ENCODE data around the gene DDI2. TPM values are rescaled to one million over a fixed set of nuclear protein-coding genes. Genes with fewer than 3 reads are reported as not detected.

The DDI2 gene
- total and polyA plus RNA-seq, 2 experiments from 2014 or later = 5.6 to 27.4 TPM

DNA sequence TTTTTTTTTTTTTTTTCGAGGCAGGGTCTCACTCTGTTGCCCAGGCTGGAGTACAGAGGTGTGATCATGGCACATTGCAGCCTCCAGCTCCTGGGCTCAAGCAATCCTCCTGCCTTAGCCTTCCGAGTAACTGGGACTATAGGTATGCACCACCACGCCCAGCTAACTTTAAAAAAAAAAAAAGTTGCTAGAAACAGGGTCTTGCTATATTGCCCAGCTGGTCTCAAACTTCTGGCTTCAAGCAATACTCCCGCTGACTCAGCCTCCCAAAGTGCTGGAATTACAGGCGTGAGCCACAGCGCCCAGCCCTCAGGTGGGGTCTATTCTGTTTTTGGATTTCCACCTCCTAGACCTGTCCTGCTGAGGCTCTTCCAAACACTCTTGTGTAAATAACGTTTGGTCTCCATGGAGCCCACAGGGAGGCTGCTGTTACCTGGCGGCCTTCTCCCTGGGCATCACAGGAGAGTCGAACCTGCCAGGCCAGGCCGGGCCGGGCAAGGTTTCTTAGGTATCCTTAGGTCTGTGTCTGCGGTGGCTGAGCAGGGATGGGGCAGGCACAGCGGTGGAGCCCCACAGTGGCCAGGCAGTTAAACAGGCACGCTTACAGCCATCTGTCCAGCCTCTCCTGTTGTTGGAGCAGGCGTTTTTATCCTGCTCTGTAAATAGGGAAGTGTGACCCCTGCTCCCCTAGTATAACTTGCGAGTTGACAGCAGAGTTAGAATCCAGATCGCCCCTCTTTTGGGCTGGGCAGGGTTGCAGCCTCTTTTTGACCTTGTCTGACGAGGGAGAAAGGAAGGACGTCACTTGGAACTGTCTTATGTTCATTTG is 85.7 kb downstream of the DDI2 start:
- H3K9me2 ChIP-seq (replicated peaks; ENCODE audit: insufficient read depth) = no peaks in the 10 kb centered on the region
- peaks cover 88% of the 10 kb centered on the region for H3K79me2 ChIP-seq
- peak overlapping the region; percentile 85 for H3K27ac ChIP-seq
- H4K20me1 ChIP-seq (ENCODE audit: insufficient read depth, poor library complexity, severe bottlenecking) = peaks cover 5% of the 10 kb centered on the region
- no peaks in the 10 kb centered on the region for H3K9me3 ChIP-seq (ENCODE audit: low read depth)
- H3K4me2 ChIP-seq = peak overlapping the region; percentile 60
- TF ChIP-seq EZH2 (IDR thresholded peaks at IDR 0.05; ENCODE audit: borderline replicate concordance) (no peak), EZH2phosphoT487 (IDR thresholded peaks at IDR 0.05; ENCODE audit: low read depth, severe bottlenecking, unreplicated experiment) (no peak)
- TF ChIP-seq, protein P1, sequence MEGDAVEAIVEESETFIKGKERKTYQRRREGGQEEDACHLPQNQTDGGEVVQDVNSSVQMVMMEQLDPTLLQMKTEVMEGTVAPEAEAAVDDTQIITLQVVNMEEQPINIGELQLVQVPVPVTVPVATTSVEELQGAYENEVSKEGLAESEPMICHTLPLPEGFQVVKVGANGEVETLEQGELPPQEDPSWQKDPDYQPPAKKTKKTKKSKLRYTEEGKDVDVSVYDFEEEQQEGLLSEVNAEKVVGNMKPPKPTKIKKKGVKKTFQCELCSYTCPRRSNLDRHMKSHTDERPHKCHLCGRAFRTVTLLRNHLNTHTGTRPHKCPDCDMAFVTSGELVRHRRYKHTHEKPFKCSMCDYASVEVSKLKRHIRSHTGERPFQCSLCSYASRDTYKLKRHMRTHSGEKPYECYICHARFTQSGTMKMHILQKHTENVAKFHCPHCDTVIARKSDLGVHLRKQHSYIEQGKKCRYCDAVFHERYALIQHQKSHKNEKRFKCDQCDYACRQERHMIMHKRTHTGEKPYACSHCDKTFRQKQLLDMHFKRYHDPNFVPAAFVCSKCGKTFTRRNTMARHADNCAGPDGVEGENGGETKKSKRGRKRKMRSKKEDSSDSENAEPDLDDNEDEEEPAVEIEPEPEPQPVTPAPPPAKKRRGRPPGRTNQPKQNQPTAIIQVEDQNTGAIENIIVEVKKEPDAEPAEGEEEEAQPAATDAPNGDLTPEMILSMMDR (IDR thresholded peaks at IDR 0.05; ENCODE audit: poor library complexity) = peak; percentile 23
- H3K4me3 ChIP-seq = no peak overlapping the region
- 75% methylated on average over 17 of the region's 19 CpGs for WGBS (ENCODE audit: low lambda C conversion rate, missing lambda C conversion rate)
- DNase-seq (ENCODE audit: low spot score) = peak; percentile 39
- H3K36me3 ChIP-seq (replicated peaks; ENCODE audit: insufficient read depth, low read depth) = no peaks in the 10 kb centered on the region
- peaks cover 14% of the 10 kb centered on the region for H3K4me1 ChIP-seq (ENCODE audit: insufficient read depth)
- no peaks in the 10 kb centered on the region for H3K27me3 ChIP-seq
- no peak overlapping the region for H2AFZ ChIP-seq

DNA sequence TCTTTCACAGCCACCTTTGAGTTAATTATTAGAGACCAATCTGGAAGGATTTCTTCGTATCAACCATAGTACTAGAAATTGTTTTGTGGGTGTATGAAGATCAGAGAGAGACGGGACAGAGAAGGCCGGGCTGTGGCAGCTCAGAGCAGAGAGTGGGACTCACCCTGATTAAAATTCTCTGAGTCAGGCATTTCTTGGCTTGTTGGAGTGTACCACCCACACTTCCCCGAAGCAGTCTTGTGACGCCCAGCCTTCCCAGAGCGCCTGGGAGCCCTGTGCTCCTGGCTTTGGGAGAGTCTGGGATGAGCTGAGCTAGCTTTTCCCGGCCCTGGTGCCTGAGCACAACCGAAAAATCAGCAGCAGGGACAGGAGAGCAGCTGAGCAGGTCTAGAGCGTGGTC is 86.3 kb downstream of the DDI2 start:
- DNase-seq (ENCODE audit: low spot score) = peak; percentile 86
- TF ChIP-seq, protein P1 (IDR thresholded peaks at IDR 0.05; ENCODE audit: poor library complexity) = no peak
- TF ChIP-seq EZH2 (IDR thresholded peaks at IDR 0.05; ENCODE audit: borderline replicate concordance) = no peak
- TF ChIP-seq EZH2phosphoT487 (IDR thresholded peaks at IDR 0.05; ENCODE audit: low read depth, severe bottlenecking, unreplicated experiment) = no peak
- Histone ChIP-seq H2AFZ (no peak overlapping the region), H3K9me3 (ENCODE audit: low read depth) (no peaks in the 10 kb centered on the region), H3K4me2 (peak overlapping the region; percentile 60), H3K79me2 (peaks cover 90% of the 10 kb centered on the region), H3K4me3 (no peak overlapping the region), H3K36me3 (replicated peaks; ENCODE audit: insufficient read depth, low read depth) (no peaks in the 10 kb centered on the region), H3K4me1 (ENCODE audit: insufficient read depth) (peaks cover 14% of the 10 kb centered on the region), H3K27me3 (no peaks in the 10 kb centered on the region), H3K27ac (peak overlapping the region; percentile 85), H4K20me1 (ENCODE audit: insufficient read depth, poor library complexity, severe bottlenecking) (peaks cover 5% of the 10 kb centered on the region), H3K9me2 (replicated peaks; ENCODE audit: insufficient read depth) (no peaks in the 10 kb centered on the region)
- WGBS (ENCODE audit: low lambda C conversion rate, missing lambda C conversion rate) = 47% methylated on average over 9 of the region's 9 CpGs

DNA sequence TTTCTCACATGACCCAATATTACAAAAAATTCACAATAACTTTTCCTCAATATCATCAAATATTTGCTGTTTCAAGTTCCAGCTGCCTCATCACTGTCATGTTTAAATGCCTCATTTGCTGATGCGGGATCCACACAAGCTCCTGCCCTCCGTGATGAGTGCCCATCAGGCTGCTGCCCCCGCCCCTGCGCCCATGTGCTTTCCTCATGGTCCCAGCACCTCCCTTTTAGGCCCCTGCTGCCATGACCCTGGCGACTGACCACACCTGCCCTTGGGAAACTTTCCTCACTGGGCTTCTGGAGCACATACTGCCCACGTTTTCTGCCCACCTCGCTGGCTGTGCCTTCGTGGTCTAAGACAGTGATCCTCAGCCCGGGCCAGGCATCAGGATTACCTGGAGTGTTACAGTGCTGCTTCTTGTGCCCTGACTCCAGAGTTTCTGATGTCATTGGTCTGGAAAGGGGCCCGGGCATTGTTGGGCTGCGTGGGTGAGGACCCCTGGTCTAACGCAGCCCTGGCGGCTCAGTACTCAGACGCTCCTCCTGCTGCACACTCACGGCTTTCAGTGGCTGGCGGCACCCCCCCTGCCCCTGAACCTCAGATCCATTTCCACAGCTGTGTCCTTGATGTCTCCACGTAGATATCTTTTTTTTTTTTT is 87.4 kb downstream of the DDI2 start:
- Histone ChIP-seq H3K4me2 (no peak overlapping the region), H3K36me3 (replicated peaks; ENCODE audit: insufficient read depth, low read depth) (no peaks in the 10 kb centered on the region), H3K4me3 (no peak overlapping the region), H3K4me1 (ENCODE audit: insufficient read depth) (peaks cover 14% of the 10 kb centered on the region), H4K20me1 (ENCODE audit: insufficient read depth, poor library complexity, severe bottlenecking) (peaks cover 3% of the 10 kb centered on the region), H2AFZ (no peak overlapping the region), H3K9me3 (ENCODE audit: low read depth) (no peaks in the 10 kb centered on the region), H3K9me2 (replicated peaks; ENCODE audit: insufficient read depth) (no peaks in the 10 kb centered on the region), H3K27ac (peak overlapping the region; percentile 85), H3K27me3 (no peaks in the 10 kb centered on the region), H3K79me2 (peaks cover 90% of the 10 kb centered on the region)
- TF ChIP-seq EZH2phosphoT487 (IDR thresholded peaks at IDR 0.05; ENCODE audit: low read depth, severe bottlenecking, unreplicated experiment) (no peak), EZH2 (IDR thresholded peaks at IDR 0.05; ENCODE audit: borderline replicate concordance) (no peak)
- TF ChIP-seq, protein P1 (IDR thresholded peaks at IDR 0.05; ENCODE audit: poor library complexity) = no peak
- WGBS (ENCODE audit: low lambda C conversion rate, missing lambda C conversion rate) = 95% methylated on average over 17 of the region's 17 CpGs
- no peak for DNase-seq (ENCODE audit: low spot score)
